Fibroblast of the aortic adventitia (primary cell): ENCODE data around the gene PROX2. TPM values are rescaled to one million over a fixed set of nuclear protein-coding genes. Genes with fewer than 3 reads are reported as not detected.

ENCODE experiments used
- DNase-seq: peaks from one replicate; pipeline ENCODE4 v3.0.0-alpha.2; 2010; ENCODE audit warnings: low read depth
- H3K4me3 ChIP-seq: 2 replicates; pipeline ENCODE4 v1.5.1; 2011; ENCODE audit warnings: low read depth, mild to moderate bottlenecking, control low read depth, low read length, moderate library complexity
- total RNA-seq: library from RNA; depleted of rRNA; stranded (reverse); fragments of >200 nt; gene quantifications from 2 replicates; pipeline ENCODE4 v1.2.3, GENCODE V29; 2012; ENCODE audit warnings: low replicate concordance
- TF ChIP-seq, protein P1 (sequence below): IDR thresholded peaks from 2 replicates; pipeline ENCODE4 v1.5.1; 2011; ENCODE audit warnings: mild to moderate bottlenecking, low read length, control low read depth, inconsistent platforms; ENCODE audit not compliant: insufficient read depth

The PROX2 gene
- total RNA-seq, 1 donor, result not detected

- no peak overlapping the region for H3K4me3 ChIP-seq
- DNase-seq, result peak; percentile 90
- TF ChIP-seq, protein P1, sequence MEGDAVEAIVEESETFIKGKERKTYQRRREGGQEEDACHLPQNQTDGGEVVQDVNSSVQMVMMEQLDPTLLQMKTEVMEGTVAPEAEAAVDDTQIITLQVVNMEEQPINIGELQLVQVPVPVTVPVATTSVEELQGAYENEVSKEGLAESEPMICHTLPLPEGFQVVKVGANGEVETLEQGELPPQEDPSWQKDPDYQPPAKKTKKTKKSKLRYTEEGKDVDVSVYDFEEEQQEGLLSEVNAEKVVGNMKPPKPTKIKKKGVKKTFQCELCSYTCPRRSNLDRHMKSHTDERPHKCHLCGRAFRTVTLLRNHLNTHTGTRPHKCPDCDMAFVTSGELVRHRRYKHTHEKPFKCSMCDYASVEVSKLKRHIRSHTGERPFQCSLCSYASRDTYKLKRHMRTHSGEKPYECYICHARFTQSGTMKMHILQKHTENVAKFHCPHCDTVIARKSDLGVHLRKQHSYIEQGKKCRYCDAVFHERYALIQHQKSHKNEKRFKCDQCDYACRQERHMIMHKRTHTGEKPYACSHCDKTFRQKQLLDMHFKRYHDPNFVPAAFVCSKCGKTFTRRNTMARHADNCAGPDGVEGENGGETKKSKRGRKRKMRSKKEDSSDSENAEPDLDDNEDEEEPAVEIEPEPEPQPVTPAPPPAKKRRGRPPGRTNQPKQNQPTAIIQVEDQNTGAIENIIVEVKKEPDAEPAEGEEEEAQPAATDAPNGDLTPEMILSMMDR, result peak; percentile 85
Observed at GRCh38 chr14:74860899-74861733, 14.8 kb downstream of the PROX2 start.

- TF ChIP-seq, protein P1, result no peak
- peak; percentile 54 for DNase-seq
- H3K4me3 ChIP-seq, result no peak overlapping the region
Observed at GRCh38 chr14:74859757-74860552, 16.0 kb downstream of the PROX2 start.

- TF ChIP-seq, protein P1, result no peak
- DNase-seq, result peak; percentile 73
- H3K4me3 ChIP-seq, result no peak overlapping the region
Observed at GRCh38 chr14:74858022-74858421, 17.9 kb downstream of the PROX2 start.

- TF ChIP-seq, protein P1, result no peak
- no peak overlapping the region for H3K4me3 ChIP-seq
- DNase-seq, result no peak
Observed at GRCh38 chr14:74856366-74856765, 19.6 kb downstream of the PROX2 start.

- DNase-seq, result no peak
- TF ChIP-seq, protein P1, result no peak
- no peak overlapping the region for H3K4me3 ChIP-seq
Observed at GRCh38 chr14:74855945-74856344, 20.0 kb downstream of the PROX2 start.

- TF ChIP-seq, protein P1, result no peak
- DNase-seq, result no peak
Observed at GRCh38 chr14:74855021-74855420, 20.9 kb downstream of the PROX2 start.

More at GRCh38 chr14:74855021-74855420, 20.9 kb downstream of the PROX2 start:
- no peak overlapping the region for H3K4me3 ChIP-seq
